ENCODE data around the gene TRAF1. TPM values are rescaled to one million over a fixed set of nuclear protein-coding genes. Genes with fewer than 3 reads are reported as not detected.

TRAF1 gene
- total RNA-seq, 4 donors from 2014 or later: 2.5 to 5.7 (median 2.8) TPM

- Histone ChIP-seq H3K9me3 (no peaks in the 10 kb centered on the region), H3K36me3 (no peaks in the 10 kb centered on the region), H3K27ac (peak overlapping the region; percentile 69 to 97 (median 94)), H3K27me3 (no peaks in the 10 kb centered on the region), H3K4me3 (no peak overlapping the region), H3K4me1 (peaks cover 31 to 92% (median 74%) of the 10 kb centered on the region in 3 donors)
- WGBS, 2 donors: 57 to 67% methylated on average over 6 of the region's 6 CpGs
- TF ChIP-seq POLR2A (IDR thresholded peaks at IDR 0.05) (no peak), CTCF (IDR thresholded peaks at IDR 0.05) (no peak)
- intact Hi-C loops (cut with DNase I): no loop called here
- no peak for DNase-seq
Observed at GRCh38 chr9:120932086-120932823, 5.7 kb upstream of the TRAF1 start.

DNA sequence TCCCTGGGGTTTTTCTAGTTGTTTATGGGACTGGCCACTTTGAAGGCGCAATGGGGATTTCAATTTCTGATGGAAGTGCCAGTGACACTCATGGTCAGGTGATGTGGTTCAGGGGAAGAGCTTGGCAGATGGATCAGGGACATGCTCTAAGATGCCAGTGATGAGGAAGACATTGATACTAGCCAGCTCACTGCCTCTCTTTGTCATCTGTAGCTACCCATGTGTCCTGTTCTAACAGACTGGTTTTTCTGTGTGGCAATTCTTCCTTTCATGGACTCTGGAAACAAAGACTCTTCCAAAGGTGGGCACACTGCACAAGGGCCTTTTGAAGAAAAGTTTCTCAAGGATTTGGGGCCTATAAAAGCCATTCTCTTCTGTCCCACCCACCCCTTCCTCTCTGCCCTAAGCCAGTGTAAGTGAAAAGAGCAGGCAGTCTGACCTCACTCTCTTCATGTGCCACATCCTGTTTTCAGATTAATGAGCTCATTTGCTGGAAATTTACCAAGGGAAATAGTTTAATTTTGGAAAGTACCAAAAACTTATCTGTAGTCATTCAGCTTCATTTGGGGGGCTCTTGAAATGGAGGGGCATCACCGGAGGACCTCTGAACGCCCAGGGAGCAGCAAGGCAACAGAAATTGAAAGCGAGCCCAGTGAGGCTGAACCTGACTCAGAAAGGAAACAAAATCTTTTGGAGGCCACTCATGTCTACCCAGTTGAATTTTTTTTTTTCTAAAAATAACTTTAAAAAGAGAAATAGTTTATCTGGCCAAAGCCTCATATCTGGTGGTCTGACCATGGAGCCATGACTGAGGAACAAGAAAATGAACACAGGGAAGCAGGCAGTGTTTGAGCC, 4.9 kb upstream of the TRAF1 start:
- WGBS, 2 donors: 23 to 36% methylated on average over 4 of the region's 4 CpGs
- peak overlapping the region; percentile 69 to 97 (median 94) for H3K27ac ChIP-seq
- no peaks in the 10 kb centered on the region for H3K9me3 ChIP-seq
- peaks cover 31 to 84% (median 67%) of the 10 kb centered on the region in 3 donors for H3K4me1 ChIP-seq
- H3K4me3 ChIP-seq: no peak overlapping the region
- TF ChIP-seq POLR2A (IDR thresholded peaks at IDR 0.05) (peak in 1 of 4 donors; percentile 38), CTCF (IDR thresholded peaks at IDR 0.05) (no peak)
- intact Hi-C loops (cut with DNase I): no loop called here
- H3K36me3 ChIP-seq: no peaks in the 10 kb centered on the region
- DNase-seq: no peak
- no peaks in the 10 kb centered on the region for H3K27me3 ChIP-seq

- Histone ChIP-seq H3K9me3 (no peaks in the 10 kb centered on the region), H3K4me3 (peak overlapping the region; percentile 64 to 92 (median 76)), H3K27me3 (no peaks in the 10 kb centered on the region), H3K4me1 (peaks cover 10 to 70% (median 46%) of the 10 kb centered on the region in 3 donors), H3K36me3 (no peaks in the 10 kb centered on the region), H3K27ac (peak overlapping the region; percentile 91 to 97 (median 94))
- TF ChIP-seq POLR2A (IDR thresholded peaks at IDR 0.05) (peak in 2 of 4 donors; percentile 3 to 14), CTCF (IDR thresholded peaks at IDR 0.05) (no peak)
- no peak for DNase-seq
- 43 to 53% methylated on average over 8 to 9 of the region's 26 CpGs for whole genome bisulfite sequencing, 2 donors
- intact Hi-C loops (cut with DNase I): no loop called here
Observed at GRCh38 chr9:120929229-120929791, 2.7 kb upstream of the TRAF1 start.

GRCh38 chr9:120928483-120929228, 2.1 kb upstream of the TRAF1 start:
- intact Hi-C loops (cut with DNase I): no loop called here
- Histone ChIP-seq H3K36me3 (no peaks in the 10 kb centered on the region), H3K4me1 (peaks cover 7 to 63% (median 39%) of the 10 kb centered on the region in 3 donors), H3K9me3 (no peaks in the 10 kb centered on the region), H3K27me3 (no peaks in the 10 kb centered on the region), H3K4me3 (peak overlapping the region; percentile 64 to 92 (median 76)), H3K27ac (peak overlapping the region; percentile 91 to 97 (median 94))
- whole genome bisulfite sequencing, 2 donors: 1 to 8% methylated on average over 6 to 13 of the region's 73 CpGs
- peak; percentile 14 for DNase-seq
- TF ChIP-seq POLR2A (IDR thresholded peaks at IDR 0.05) (peak in 2 of 4 donors; percentile 59 to 76), CTCF (IDR thresholded peaks at IDR 0.05) (peak in 4 of 6 experiments; percentile 22 to 35 (median 30))

All from esophagus squamous epithelium (tissue), 5 donors.